Measurements from ENCODE around the gene PTPN12.
"Not testable (repeated sequence)": the region's sequence is repeated elsewhere in the genome, so short reads cannot be mapped to it uniquely, and the experiment has no call there.

Gene PTPN12

GRCh38 chr7:77538281-77539212 is 1.5 kb downstream of the PTPN12 start:
- no peak for TF ChIP-seq CTCF (IDR thresholded peaks at IDR 0.05; ENCODE audit: control insufficient read depth, insufficient read depth, low read depth, low read length, missing control alignments)
- peak overlapping the region; percentile 83 for H3K4me3 ChIP-seq (ENCODE audit: control insufficient read depth, low read depth, low read length)
- peak; percentile 54 for DNase-seq (ENCODE audit: low read depth)

- no peak for TF ChIP-seq CTCF (IDR thresholded peaks at IDR 0.05; ENCODE audit: control insufficient read depth, insufficient read depth, low read depth, low read length, missing control alignments)
- DNase-seq (ENCODE audit: low read depth) = no peak
These were observed 3.3 kb downstream of the PTPN12 start for GRCh38 chr7:77540402-77540822.

GRCh38 chr7:77540993-77541392 is 3.9 kb downstream of the PTPN12 start:
- not testable (repeated sequence) for H3K4me3 ChIP-seq (ENCODE audit: control insufficient read depth, low read depth, low read length); DNase-seq (ENCODE audit: low read depth)

More at GRCh38 chr7:77540402-77540822, 3.3 kb downstream of the PTPN12 start:
- no peak overlapping the region for H3K4me3 ChIP-seq (ENCODE audit: control insufficient read depth, low read depth, low read length)

GRCh38 chr7:77542409-77542808 is 5.3 kb downstream of the PTPN12 start:
- no peak for TF ChIP-seq CTCF (IDR thresholded peaks at IDR 0.05; ENCODE audit: control insufficient read depth, insufficient read depth, low read depth, low read length, missing control alignments)
- no peak overlapping the region for H3K4me3 ChIP-seq (ENCODE audit: control insufficient read depth, low read depth, low read length)
- DNase-seq (ENCODE audit: low read depth) = no peak

- DNase-seq (ENCODE audit: low read depth) = no peak
- no peak overlapping the region for H3K4me3 ChIP-seq (ENCODE audit: control insufficient read depth, low read depth, low read length)
- TF ChIP-seq CTCF (IDR thresholded peaks at IDR 0.05; ENCODE audit: control insufficient read depth, insufficient read depth, low read depth, low read length, missing control alignments) = no peak
These were observed 5.8 kb downstream of the PTPN12 start for GRCh38 chr7:77542895-77543294.

- no peak overlapping the region for H3K4me3 ChIP-seq (ENCODE audit: control insufficient read depth, low read depth, low read length)
- TF ChIP-seq CTCF (IDR thresholded peaks at IDR 0.05; ENCODE audit: control insufficient read depth, insufficient read depth, low read depth, low read length, missing control alignments) = no peak
- no peak for DNase-seq (ENCODE audit: low read depth)
These were observed 6.8 kb downstream of the PTPN12 start for GRCh38 chr7:77543910-77544309.

GRCh38 chr7:77544518-77544917 is 7.4 kb downstream of the PTPN12 start:
- H3K4me3 ChIP-seq (ENCODE audit: control insufficient read depth, low read depth, low read length) = no peak overlapping the region
- no peak for DNase-seq (ENCODE audit: low read depth)
- no peak for TF ChIP-seq CTCF (IDR thresholded peaks at IDR 0.05; ENCODE audit: control insufficient read depth, insufficient read depth, low read depth, low read length, missing control alignments)
